B cell (primary cell): ENCODE measurements around the gene SLCO2B1.

ENCODE experiments used
- CTCF ChIP-seq: fragments of 200-600 bp; IDR thresholded peaks from one replicate; pipeline ENCODE4 v1.8.0; 2022; ENCODE audit warnings: antibody characterized with exemption, mild to moderate bottlenecking
- EZH2 ChIP-seq: IDR thresholded peaks from 2 replicates; pipeline ENCODE4 v1.6.1; 2012; ENCODE audit warnings: borderline replicate concordance, low read depth, mild to moderate bottlenecking, moderate library complexity, low read length; ENCODE audit not compliant: insufficient read depth, poor library complexity, severe bottlenecking

GRCh38 chr11:75225794-75226193 is 74.9 kb downstream of the SLCO2B1 start:
- TF ChIP-seq CTCF = no peak
- TF ChIP-seq EZH2 = no peak
